ENCODE measurements around the gene GMPS.

GRCh38 chr3:155991847-155992246, 121.4 kb downstream of the GMPS start:
- TF ChIP-seq REST (IDR thresholded peaks at IDR 0.05; ENCODE audit: insufficient read depth in 1 of 2, low read depth in 2 of 2, low read length in 1 of 2) (no peak), CTCF (IDR thresholded peaks at IDR 0.05) (no peak), TCF7L2 (IDR thresholded peaks at IDR 0.05; ENCODE audit: low read depth, low read length) (no peak), SIN3A (IDR thresholded peaks at IDR 0.05; ENCODE audit: borderline replicate concordance, insufficient read depth, low read depth, low read length) (no peak)

All from Panc1 (cell line).